GM12865 (cell line): Measurements from ENCODE around the gene MYCBPAP.

Experiments
- DNase-seq: peaks from one replicate; pipeline ENCODE4 v3.0.0; 2010; ENCODE audit warnings: low read depth
- H3K4me3 ChIP-seq: 2 replicates; pipeline ENCODE4 v1.5.1; 2011; ENCODE audit warnings: mild to moderate bottlenecking, low read depth, low read length, control low read depth
- TF ChIP-seq, protein P1 (sequence below): IDR thresholded peaks from 2 replicates; pipeline ENCODE4 v1.5.1; 2011; ENCODE audit warnings: low read length, control low read depth, low read depth, inconsistent platforms; ENCODE audit not compliant: insufficient read depth; ENCODE audit errors: missing control alignments

The MYCBPAP gene

GRCh38 chr17:50502301-50502990, 5.8 kb upstream of the MYCBPAP start:
- TF ChIP-seq, protein P1, sequence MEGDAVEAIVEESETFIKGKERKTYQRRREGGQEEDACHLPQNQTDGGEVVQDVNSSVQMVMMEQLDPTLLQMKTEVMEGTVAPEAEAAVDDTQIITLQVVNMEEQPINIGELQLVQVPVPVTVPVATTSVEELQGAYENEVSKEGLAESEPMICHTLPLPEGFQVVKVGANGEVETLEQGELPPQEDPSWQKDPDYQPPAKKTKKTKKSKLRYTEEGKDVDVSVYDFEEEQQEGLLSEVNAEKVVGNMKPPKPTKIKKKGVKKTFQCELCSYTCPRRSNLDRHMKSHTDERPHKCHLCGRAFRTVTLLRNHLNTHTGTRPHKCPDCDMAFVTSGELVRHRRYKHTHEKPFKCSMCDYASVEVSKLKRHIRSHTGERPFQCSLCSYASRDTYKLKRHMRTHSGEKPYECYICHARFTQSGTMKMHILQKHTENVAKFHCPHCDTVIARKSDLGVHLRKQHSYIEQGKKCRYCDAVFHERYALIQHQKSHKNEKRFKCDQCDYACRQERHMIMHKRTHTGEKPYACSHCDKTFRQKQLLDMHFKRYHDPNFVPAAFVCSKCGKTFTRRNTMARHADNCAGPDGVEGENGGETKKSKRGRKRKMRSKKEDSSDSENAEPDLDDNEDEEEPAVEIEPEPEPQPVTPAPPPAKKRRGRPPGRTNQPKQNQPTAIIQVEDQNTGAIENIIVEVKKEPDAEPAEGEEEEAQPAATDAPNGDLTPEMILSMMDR = no peak
- H3K4me3 ChIP-seq = no peak overlapping the region
- DNase-seq = no peak

- no peak overlapping the region for H3K4me3 ChIP-seq
- DNase-seq = no peak
- TF ChIP-seq, protein P1 = no peak
Measured at GRCh38 chr17:50505591-50506130, 2.6 kb upstream of the MYCBPAP start.

DNA sequence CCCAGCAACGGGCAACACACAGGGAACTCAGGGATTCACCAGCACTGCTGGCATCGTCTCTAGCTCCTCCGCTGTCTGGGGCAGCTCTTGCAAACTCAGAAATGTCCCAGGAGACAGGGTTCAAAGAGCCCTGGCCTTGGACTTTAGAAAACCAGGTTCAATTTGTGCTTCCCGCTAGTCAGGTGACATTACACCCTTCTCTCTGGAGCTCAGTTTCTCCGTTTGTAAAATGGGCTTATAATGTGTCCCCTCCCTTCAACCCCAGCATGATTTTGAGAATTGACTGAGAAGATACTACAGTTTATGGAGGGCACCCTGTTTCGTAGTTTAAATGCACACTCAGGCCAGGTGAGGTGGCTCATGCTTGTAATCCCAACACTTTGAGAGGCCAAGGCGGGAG, 1.9 kb upstream of the MYCBPAP start:
- H3K4me3 ChIP-seq = no peak overlapping the region
- DNase-seq = no peak
- TF ChIP-seq, protein P1 = no peak

GRCh38 chr17:50508573-50509460, 578 bp downstream of the MYCBPAP start:
- peak overlapping the region; percentile 59 for H3K4me3 ChIP-seq
- TF ChIP-seq, protein P1 = no peak
- peak; percentile 9 for DNase-seq

DNA sequence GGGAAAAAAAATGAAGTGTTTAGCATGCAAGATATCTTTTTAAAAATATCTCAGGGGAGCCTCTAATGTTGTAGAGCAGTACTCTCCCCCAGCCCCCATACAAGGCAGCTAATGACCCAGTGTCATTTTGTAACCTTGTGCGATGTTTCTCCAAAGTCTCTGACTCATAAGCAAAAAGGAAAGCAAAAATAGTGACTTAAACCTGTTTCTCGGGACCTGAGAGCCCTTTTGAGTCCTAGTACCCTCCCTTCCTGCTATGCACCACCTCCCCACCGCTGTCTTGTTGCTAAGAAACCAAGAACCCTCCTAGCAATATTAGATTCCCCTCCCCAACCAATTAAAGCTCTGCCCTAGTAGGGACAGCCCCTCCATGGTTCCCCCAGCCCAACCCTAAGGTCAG, 2.8 kb downstream of the MYCBPAP start:
- peak; percentile 96 for DNase-seq

DNA sequence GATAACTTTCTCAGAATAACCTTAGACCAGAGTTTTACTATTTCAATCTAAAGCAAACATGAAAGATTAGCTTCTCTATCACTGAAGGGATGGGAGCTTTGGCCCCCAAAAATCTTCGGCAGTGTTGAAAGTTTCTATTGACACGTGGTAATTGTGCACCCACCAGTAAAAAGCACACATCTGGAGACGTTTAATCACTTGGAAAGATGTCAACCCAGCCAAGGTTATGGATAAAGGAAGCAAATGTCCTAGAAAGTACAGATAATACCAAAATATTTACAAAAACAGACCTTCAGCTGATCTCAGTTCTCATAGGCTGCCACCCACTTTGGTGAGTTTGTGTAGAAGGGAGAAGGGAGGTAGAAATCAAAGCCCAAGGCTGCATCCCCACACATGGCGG, 5.3 kb downstream of the MYCBPAP start:
- H3K4me3 ChIP-seq = no peak overlapping the region
- TF ChIP-seq, protein P1 = no peak
- no peak for DNase-seq

More for the DNA sequence above, 2.8 kb downstream of the MYCBPAP start:
- peak overlapping the region; percentile 28; the same call in 1 of the 2 replicates for H3K4me3 ChIP-seq
- TF ChIP-seq, protein P1 = no peak
